Measurements from ENCODE around the gene FFAR4. TPM values are rescaled to one million over a fixed set of nuclear protein-coding genes. Genes with fewer than 3 reads are reported as not detected.

Gene FFAR4
- total and polyA plus RNA-seq, 2 of the 4 experiments (the other 2 are of a cell fraction): not detected

DNA sequence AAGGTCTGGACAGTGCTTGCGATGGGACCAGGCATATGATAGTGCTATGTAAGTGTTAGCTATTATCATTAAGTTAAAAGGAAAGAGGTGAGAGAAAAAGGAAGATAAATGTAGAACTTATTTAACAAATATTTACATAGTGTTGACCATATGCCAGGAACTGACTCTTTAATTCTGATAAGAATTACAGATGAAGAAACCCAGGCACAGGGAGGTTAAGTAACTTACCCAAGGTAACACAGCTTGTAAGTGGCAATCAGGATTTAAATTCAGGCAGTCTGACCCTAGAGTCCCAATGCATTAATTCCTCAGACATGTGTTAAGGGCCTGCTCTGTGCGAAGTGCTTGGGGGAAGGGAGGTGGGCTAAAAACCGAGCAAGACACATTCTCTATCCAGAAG lies 11.1 kb downstream of the FFAR4 start:
- H3K4me2 ChIP-seq (ENCODE audit: low read depth, low read length): no peak overlapping the region
- no peak overlapping the region for H2BK20ac ChIP-seq (ENCODE audit: low read depth, low read length)
- no peak overlapping the region for H3K23ac ChIP-seq (ENCODE audit: low read depth, low read length)
- ATAC-seq (ENCODE audit: low read depth) (no peak), DNase-seq (no peak)
- no peak overlapping the region for H2AK5ac ChIP-seq (ENCODE audit: low read depth, low read length)
- no peak overlapping the region for H3K14ac ChIP-seq (replicated peaks; ENCODE audit: low read depth, low read length)
- H3K9me3 ChIP-seq (ENCODE audit: control insufficient read depth, insufficient read depth, low read length): peaks cover 4% of the 10 kb centered on the region
- no peak overlapping the region for H3K18ac ChIP-seq (ENCODE audit: low read depth, low read length)
- no peaks in the 10 kb centered on the region for H3K36me3 ChIP-seq (ENCODE audit: control insufficient read depth, insufficient read depth, low read length)
- BruUV-seq (replicated peaks): no TSS peak
- H3K4me3 ChIP-seq (ENCODE audit: insufficient read depth, low read depth, low read length): no peak overlapping the region
- no peak overlapping the region for H2BK15ac ChIP-seq (ENCODE audit: low read depth, low read length)
- H3K27ac ChIP-seq (ENCODE audit: insufficient read depth, low read length): no peak overlapping the region
- no peak overlapping the region for H4K91ac ChIP-seq (ENCODE audit: insufficient read depth, low read depth, low read length)
- H2AK9ac ChIP-seq (replicated peaks; ENCODE audit: low read depth, low read length, poor library complexity): no peak overlapping the region
- TF ChIP-seq, protein P1, sequence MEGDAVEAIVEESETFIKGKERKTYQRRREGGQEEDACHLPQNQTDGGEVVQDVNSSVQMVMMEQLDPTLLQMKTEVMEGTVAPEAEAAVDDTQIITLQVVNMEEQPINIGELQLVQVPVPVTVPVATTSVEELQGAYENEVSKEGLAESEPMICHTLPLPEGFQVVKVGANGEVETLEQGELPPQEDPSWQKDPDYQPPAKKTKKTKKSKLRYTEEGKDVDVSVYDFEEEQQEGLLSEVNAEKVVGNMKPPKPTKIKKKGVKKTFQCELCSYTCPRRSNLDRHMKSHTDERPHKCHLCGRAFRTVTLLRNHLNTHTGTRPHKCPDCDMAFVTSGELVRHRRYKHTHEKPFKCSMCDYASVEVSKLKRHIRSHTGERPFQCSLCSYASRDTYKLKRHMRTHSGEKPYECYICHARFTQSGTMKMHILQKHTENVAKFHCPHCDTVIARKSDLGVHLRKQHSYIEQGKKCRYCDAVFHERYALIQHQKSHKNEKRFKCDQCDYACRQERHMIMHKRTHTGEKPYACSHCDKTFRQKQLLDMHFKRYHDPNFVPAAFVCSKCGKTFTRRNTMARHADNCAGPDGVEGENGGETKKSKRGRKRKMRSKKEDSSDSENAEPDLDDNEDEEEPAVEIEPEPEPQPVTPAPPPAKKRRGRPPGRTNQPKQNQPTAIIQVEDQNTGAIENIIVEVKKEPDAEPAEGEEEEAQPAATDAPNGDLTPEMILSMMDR (conservative IDR thresholded peaks at IDR 0.05; ENCODE audit: low read depth, low read length): no peak
- TF ChIP-seq CHD1 (IDR thresholded peaks at IDR 0.05; ENCODE audit: low read depth, low read length) (no peak), RCOR1 (IDR thresholded peaks at IDR 0.05; ENCODE audit: insufficient replicate concordance, low read length) (no peak), SMC3 (IDR thresholded peaks at IDR 0.05; ENCODE audit: low read depth, low read length) (no peak), MXI1 (IDR thresholded peaks at IDR 0.05; ENCODE audit: borderline replicate concordance, low read depth, low read length) (no peak), FOS (IDR thresholded peaks at IDR 0.05; ENCODE audit: low read depth, low read length) (no peak), MAFK (IDR thresholded peaks at IDR 0.05; ENCODE audit: low read depth, low read length) (no peak), NFE2L2 (IDR thresholded peaks at IDR 0.05; ENCODE audit: low read depth, low read length) (no peak), CEBPB (IDR thresholded peaks at IDR 0.05; ENCODE audit: low read depth, low read length) (no peak)
- TF ChIP-seq, protein P2, sequence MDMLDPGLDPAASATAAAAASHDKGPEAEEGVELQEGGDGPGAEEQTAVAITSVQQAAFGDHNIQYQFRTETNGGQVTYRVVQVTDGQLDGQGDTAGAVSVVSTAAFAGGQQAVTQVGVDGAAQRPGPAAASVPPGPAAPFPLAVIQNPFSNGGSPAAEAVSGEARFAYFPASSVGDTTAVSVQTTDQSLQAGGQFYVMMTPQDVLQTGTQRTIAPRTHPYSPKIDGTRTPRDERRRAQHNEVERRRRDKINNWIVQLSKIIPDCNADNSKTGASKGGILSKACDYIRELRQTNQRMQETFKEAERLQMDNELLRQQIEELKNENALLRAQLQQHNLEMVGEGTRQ (IDR thresholded peaks at IDR 0.05; ENCODE audit: low read depth, low read length): no peak
- TF ChIP-seq, protein P3, sequence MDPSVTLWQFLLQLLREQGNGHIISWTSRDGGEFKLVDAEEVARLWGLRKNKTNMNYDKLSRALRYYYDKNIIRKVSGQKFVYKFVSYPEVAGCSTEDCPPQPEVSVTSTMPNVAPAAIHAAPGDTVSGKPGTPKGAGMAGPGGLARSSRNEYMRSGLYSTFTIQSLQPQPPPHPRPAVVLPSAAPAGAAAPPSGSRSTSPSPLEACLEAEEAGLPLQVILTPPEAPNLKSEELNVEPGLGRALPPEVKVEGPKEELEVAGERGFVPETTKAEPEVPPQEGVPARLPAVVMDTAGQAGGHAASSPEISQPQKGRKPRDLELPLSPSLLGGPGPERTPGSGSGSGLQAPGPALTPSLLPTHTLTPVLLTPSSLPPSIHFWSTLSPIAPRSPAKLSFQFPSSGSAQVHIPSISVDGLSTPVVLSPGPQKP (IDR thresholded peaks at IDR 0.05; ENCODE audit: borderline replicate concordance, low read depth, low read length): no peak
- H2BK5ac ChIP-seq (ENCODE audit: low read depth, low read length, poor library complexity, severe bottlenecking): no peak overlapping the region
- ChIA-PET POLR2A (ENCODE audit: unreplicated experiment) (no interaction called here), CTCF (no interaction called here)
- H3K27me3 ChIP-seq (ENCODE audit: control insufficient read depth, insufficient read depth, low read length): peaks cover 34% of the 10 kb centered on the region
- H3K4me1 ChIP-seq (ENCODE audit: control insufficient read depth, insufficient read depth, low read length): no peaks in the 10 kb centered on the region
- H3K56ac ChIP-seq (ENCODE audit: extremely low read depth, insufficient read depth, low read length): no peak overlapping the region
- no peak overlapping the region for H3K9ac ChIP-seq (ENCODE audit: low read depth, low read length)
- H4K8ac ChIP-seq (ENCODE audit: low read depth in 2 of 2, low read length in 2 of 2): no peak overlapping the region
- no peaks in the 10 kb centered on the region for H3K79me1 ChIP-seq (ENCODE audit: low read depth in 1 of 2, low read length in 2 of 2)
- H3K9me1 ChIP-seq (ENCODE audit: insufficient read depth, low read length): no peaks in the 10 kb centered on the region
- H2AFZ ChIP-seq (replicated peaks; ENCODE audit: low read length, poor library complexity): no peak overlapping the region
- no peak overlapping the region for H3K4ac ChIP-seq (ENCODE audit: low read depth, low read length)
- H4K5ac ChIP-seq (ENCODE audit: low read depth, low read length): no peak overlapping the region
- dilution Hi-C loops (cut with HindIII; ENCODE audit: low sequenced_read_pairs, unreplicated experiment) (no loop called here), in situ Hi-C loops (cut with MboI; ENCODE audit: low sequenced_read_pairs) (no loop called here), intact Hi-C loops (cut with micrococcal nuclease) (no loop called here)
- H4K20me1 ChIP-seq (ENCODE audit: insufficient read depth, low read length): no peaks in the 10 kb centered on the region
- WGBS, 2 experiments (ENCODE audit: extremely low coverage in 2 of 2, insufficient read length in 1 of 2): 40% methylated on average over 1 of the region's 3 CpGs; no CpG with 5 or more reads in 1 of the 2 experiments
- no peak overlapping the region for H2BK120ac ChIP-seq (ENCODE audit: low read depth, low read length)
